BLaER1 (cell line): ENCODE results near the gene S100A6.

Experiments
- H3K27ac ChIP-seq: shearing (Covaris generic); formaldehyde crosslinking; 2 replicates; pipeline ENCODE4 v1.8.1; 2022
- H3K27me3 ChIP-seq: shearing (Covaris generic); formaldehyde crosslinking; 2 replicates; pipeline ENCODE4 v1.8.1; 2022
- H3K36me3 ChIP-seq: shearing (Covaris generic); formaldehyde crosslinking; 2 replicates; pipeline ENCODE4 v1.8.1; 2022
- H3K4me1 ChIP-seq: shearing (Covaris generic); formaldehyde crosslinking; 2 replicates; pipeline ENCODE4 v1.8.1; 2022
- H3K4me2 ChIP-seq: shearing (Covaris generic); formaldehyde crosslinking; 2 replicates; pipeline ENCODE4 v1.8.1; 2022
- H3K4me3 ChIP-seq: shearing (Covaris generic); formaldehyde crosslinking; 2 replicates; pipeline ENCODE4 v1.8.1; 2022
- H3K9ac ChIP-seq: shearing (Covaris generic); formaldehyde crosslinking; 2 replicates; pipeline ENCODE4 v1.8.1; 2022
- H3K9me3 ChIP-seq: shearing (Covaris generic); formaldehyde crosslinking; 2 replicates; pipeline ENCODE4 v1.8.1; 2022
- H4K20me1 ChIP-seq: shearing (Covaris generic); formaldehyde crosslinking; 2 replicates; pipeline ENCODE4 v1.8.1; 2022
- Cebpa-rat ChIP-seq: shearing (Covaris generic); IDR thresholded peaks from 2 replicates; pipeline ENCODE4 v1.8.1; 2022

The S100A6 gene

GRCh38 chr1:153505576-153505975 lies 30.2 kb downstream of the S100A6 start:
- H3K4me2 ChIP-seq: no peak overlapping the region
- H3K9ac ChIP-seq: no peak overlapping the region
- no peaks in the 10 kb centered on the region for H3K27me3 ChIP-seq
- H3K4me3 ChIP-seq: no peak overlapping the region
- no peaks in the 10 kb centered on the region for H4K20me1 ChIP-seq
- H3K27ac ChIP-seq: no peak overlapping the region
- TF ChIP-seq Cebpa-rat: no peak
- no peaks in the 10 kb centered on the region for H3K9me3 ChIP-seq
- H3K36me3 ChIP-seq: no peaks in the 10 kb centered on the region
- peaks cover 8% of the 10 kb centered on the region for H3K4me1 ChIP-seq

GRCh38 chr1:153503766-153504165 lies 32.0 kb downstream of the S100A6 start:
- Histone ChIP-seq H3K27me3 (no peaks in the 10 kb centered on the region), H3K36me3 (no peaks in the 10 kb centered on the region), H3K4me1 (peaks cover 4% of the 10 kb centered on the region; the same call in 1 of the 2 replicates), H3K9me3 (no peaks in the 10 kb centered on the region), H3K27ac (no peak overlapping the region), H3K4me2 (no peak overlapping the region), H4K20me1 (no peaks in the 10 kb centered on the region), H3K4me3 (no peak overlapping the region), H3K9ac (no peak overlapping the region)
- TF ChIP-seq Cebpa-rat: no peak

- H3K9me3 ChIP-seq: no peaks in the 10 kb centered on the region
- H3K4me1 ChIP-seq: peaks cover 29% of the 10 kb centered on the region
- H3K27me3 ChIP-seq: no peaks in the 10 kb centered on the region
- H3K27ac ChIP-seq: no peak overlapping the region
- H3K36me3 ChIP-seq: no peaks in the 10 kb centered on the region
- H4K20me1 ChIP-seq: no peaks in the 10 kb centered on the region
- H3K4me2 ChIP-seq: no peak overlapping the region
- H3K4me3 ChIP-seq: no peak overlapping the region
- no peak overlapping the region for H3K9ac ChIP-seq
- no peak for TF ChIP-seq Cebpa-rat
Observed at GRCh38 chr1:153498746-153499145, 37.0 kb downstream of the S100A6 start.

- Histone ChIP-seq H3K9me3 (no peaks in the 10 kb centered on the region), H3K4me1 (peaks cover 29% of the 10 kb centered on the region), H3K4me3 (no peak overlapping the region), H3K36me3 (no peaks in the 10 kb centered on the region), H4K20me1 (no peaks in the 10 kb centered on the region), H3K27me3 (no peaks in the 10 kb centered on the region), H3K4me2 (peak overlapping the region; percentile 75), H3K27ac (peak overlapping the region; percentile 35; the same call in 1 of the 2 replicates), H3K9ac (no peak overlapping the region; the same call in 1 of the 2 replicates)
- no peak for TF ChIP-seq Cebpa-rat
Observed at GRCh38 chr1:153495536-153495935, 40.3 kb downstream of the S100A6 start.

GRCh38 chr1:153494976-153495535 lies 40.7 kb downstream of the S100A6 start:
- Histone ChIP-seq H3K9ac (no peak overlapping the region; the same call in 1 of the 2 replicates), H3K36me3 (no peaks in the 10 kb centered on the region), H3K4me3 (no peak overlapping the region), H3K27ac (peak overlapping the region; percentile 35; the same call in 1 of the 2 replicates), H3K4me2 (peak overlapping the region; percentile 75), H3K4me1 (peaks cover 29% of the 10 kb centered on the region), H3K9me3 (no peaks in the 10 kb centered on the region), H3K27me3 (no peaks in the 10 kb centered on the region), H4K20me1 (no peaks in the 10 kb centered on the region)
- no peak for TF ChIP-seq Cebpa-rat

GRCh38 chr1:153493343-153493960 lies 42.3 kb downstream of the S100A6 start:
- H3K9ac ChIP-seq: no peak overlapping the region
- H3K9me3 ChIP-seq: no peaks in the 10 kb centered on the region
- no peaks in the 10 kb centered on the region for H3K36me3 ChIP-seq
- no peaks in the 10 kb centered on the region for H4K20me1 ChIP-seq
- no peak overlapping the region for H3K27ac ChIP-seq
- TF ChIP-seq Cebpa-rat: no peak
- no peak overlapping the region for H3K4me2 ChIP-seq
- no peak overlapping the region for H3K4me3 ChIP-seq
- no peaks in the 10 kb centered on the region for H3K27me3 ChIP-seq
- H3K4me1 ChIP-seq: peaks cover 21% of the 10 kb centered on the region

- Histone ChIP-seq H3K4me2 (no peak overlapping the region), H3K36me3 (no peaks in the 10 kb centered on the region), H3K4me1 (peaks cover 15% of the 10 kb centered on the region), H3K27me3 (no peaks in the 10 kb centered on the region), H3K27ac (no peak overlapping the region), H4K20me1 (no peaks in the 10 kb centered on the region), H3K9ac (no peak overlapping the region), H3K4me3 (no peak overlapping the region), H3K9me3 (no peaks in the 10 kb centered on the region)
- TF ChIP-seq Cebpa-rat: no peak
Observed at GRCh38 chr1:153490272-153491051, 45.3 kb downstream of the S100A6 start.

- no peak for TF ChIP-seq Cebpa-rat
- Histone ChIP-seq H3K36me3 (no peaks in the 10 kb centered on the region), H3K4me3 (no peak overlapping the region), H3K9me3 (no peaks in the 10 kb centered on the region), H3K27me3 (no peaks in the 10 kb centered on the region), H3K9ac (no peak overlapping the region), H3K27ac (no peak overlapping the region), H3K4me2 (no peak overlapping the region), H3K4me1 (no peaks in the 10 kb centered on the region), H4K20me1 (no peaks in the 10 kb centered on the region)
Observed at GRCh38 chr1:153488731-153489130, 47.1 kb downstream of the S100A6 start.

- no peak overlapping the region for H3K27ac ChIP-seq
- no peak overlapping the region for H3K4me2 ChIP-seq
- no peak overlapping the region for H3K9ac ChIP-seq
- H3K27me3 ChIP-seq: no peaks in the 10 kb centered on the region
- H4K20me1 ChIP-seq: no peaks in the 10 kb centered on the region
- no peak overlapping the region for H3K4me3 ChIP-seq
- H3K4me1 ChIP-seq: no peaks in the 10 kb centered on the region
- TF ChIP-seq Cebpa-rat: no peak
- H3K36me3 ChIP-seq: no peaks in the 10 kb centered on the region
- no peaks in the 10 kb centered on the region for H3K9me3 ChIP-seq
Observed at GRCh38 chr1:153487707-153488106, 48.1 kb downstream of the S100A6 start.

GRCh38 chr1:153485863-153486262 lies 49.9 kb downstream of the S100A6 start:
- H3K27ac ChIP-seq: no peak overlapping the region
- H3K27me3 ChIP-seq: no peaks in the 10 kb centered on the region
- H3K4me2 ChIP-seq: no peak overlapping the region
- H3K9me3 ChIP-seq: no peaks in the 10 kb centered on the region
- H3K4me3 ChIP-seq: no peak overlapping the region
- TF ChIP-seq Cebpa-rat: no peak
- H3K36me3 ChIP-seq: no peaks in the 10 kb centered on the region
- no peaks in the 10 kb centered on the region for H4K20me1 ChIP-seq
- no peak overlapping the region for H3K9ac ChIP-seq
- no peaks in the 10 kb centered on the region for H3K4me1 ChIP-seq
